ENCODE measurements around the gene MAP7.

MAP7 gene

GRCh38 chr6:136411025-136411325 lies 139.2 kb downstream of the MAP7 start:
- POLR2A ChIA-PET, result no interaction called here
- no peak for TF ChIP-seq CTCF (IDR thresholded peaks at IDR 0.05; ENCODE audit: control extremely low read depth, extremely low read depth, low read depth, missing control alignments)
- CTCF ChIA-PET, result interaction anchor here (1.1 kb wide), 2 partner anchors 15 to 22 kb away, joined by 3 read pairs; no protein-coding TSS in a partner anchor
- DNase-seq (ENCODE audit: extremely low spot score), result no peak

- ChIA-PET POLR2A (no interaction called here), CTCF (interaction anchor here (1.1 kb wide), 2 partner anchors 15 to 22 kb away, joined by 3 read pairs; no protein-coding TSS in a partner anchor)
- DNase-seq (ENCODE audit: extremely low spot score), result peak; percentile 48
These were observed 139.8 kb downstream of the MAP7 start for GRCh38 chr6:136410201-136411024.

GRCh38 chr6:136409597-136409996 lies 140.6 kb downstream of the MAP7 start:
- ChIA-PET CTCF (interaction anchor here (0.8 kb wide), 1 partner anchor 183 kb away, joined by 3 read pairs; no protein-coding TSS in a partner anchor), POLR2A (no interaction called here)
- no peak for DNase-seq (ENCODE audit: extremely low spot score)
- no peak for TF ChIP-seq CTCF (IDR thresholded peaks at IDR 0.05; ENCODE audit: control extremely low read depth, extremely low read depth, low read depth, missing control alignments)

More at GRCh38 chr6:136410201-136411024, 139.8 kb downstream of the MAP7 start:
- no peak for TF ChIP-seq CTCF (IDR thresholded peaks at IDR 0.05; ENCODE audit: control extremely low read depth, extremely low read depth, low read depth, missing control alignments)

- POLR2A ChIA-PET, result no interaction called here
These were observed 142.0 kb downstream of the MAP7 start for GRCh38 chr6:136408204-136408603.

GRCh38 chr6:136405420-136406029 lies 144.7 kb downstream of the MAP7 start:
- DNase-seq (ENCODE audit: extremely low spot score), result no peak
- ChIA-PET POLR2A (no interaction called here), CTCF (interaction anchor here (2.5 to 3.1 kb wide), 2 partner anchors 9 to 13 kb away, joined by 9 read pairs; no protein-coding TSS in a partner anchor)
- no peak for TF ChIP-seq CTCF (IDR thresholded peaks at IDR 0.05; ENCODE audit: control extremely low read depth, extremely low read depth, low read depth, missing control alignments)

More at GRCh38 chr6:136408204-136408603, 142.0 kb downstream of the MAP7 start:
- no peak for DNase-seq (ENCODE audit: extremely low spot score)
- CTCF ChIA-PET, result interaction anchor here (1.1 kb wide), 1 partner anchor 17 kb away, joined by 4 read pairs; no protein-coding TSS in a partner anchor
- no peak for TF ChIP-seq CTCF (IDR thresholded peaks at IDR 0.05; ENCODE audit: control extremely low read depth, extremely low read depth, low read depth, missing control alignments)

GRCh38 chr6:136404627-136405419 lies 145.4 kb downstream of the MAP7 start:
- POLR2A ChIA-PET, result no interaction called here
- TF ChIP-seq CTCF (IDR thresholded peaks at IDR 0.05; ENCODE audit: control extremely low read depth, extremely low read depth, low read depth, missing control alignments), result no peak

More at GRCh38 chr6:136404627-136405419, 145.4 kb downstream of the MAP7 start:
- DNase-seq (ENCODE audit: extremely low spot score), result no peak
- CTCF ChIA-PET, result interaction anchor here (0.8 to 3.1 kb wide), 4 partner anchors 9 to 32 kb away, joined by 3 to 9 read pairs (median 7); no protein-coding TSS in a partner anchor
